Keratinocyte (primary cell): ENCODE measurements around the gene IPO11. TPM values are rescaled to one million over a fixed set of nuclear protein-coding genes. Genes with fewer than 3 reads are reported as not detected.

Source experiments
- DNase-seq: peaks from one replicate; pipeline ENCODE4 v3.0.0-alpha.2; 2011; ENCODE audit warnings: low read depth, missing footprints, low spot score
- FAIRE-seq: peaks from 2 replicates; lab custom pipeline; 2011; peaks lifted over from hg19 to GRCh38; lab: Jason Lieb, UNC
- H2AFZ ChIP-seq: 2 replicates; pipeline ENCODE4 v1.6.0; 2012; ENCODE audit warnings: low read length, control low read depth, inconsistent platforms; ENCODE audit not compliant: control insufficient read depth
- H3K27ac ChIP-seq: 2 replicates; pipeline ENCODE4 v1.5.1; 2011; ENCODE audit warnings: low read length; ENCODE audit not compliant: control insufficient read depth, insufficient read depth
- H3K27me3 ChIP-seq: 3 replicates; pipeline ENCODE4 v1.6.0; 2011; ENCODE audit warnings: low read length; ENCODE audit not compliant: control insufficient read depth, insufficient read depth; ENCODE audit errors: extremely low read depth
- H3K36me3 ChIP-seq, 2 experiments: 2 replicates in 1 of 2; 3 replicates in 1 of 2; pipeline ENCODE4 v1.5.1; 2011; ENCODE audit warnings: low read length in 2 of 2, mild to moderate bottlenecking in 1 of 2; ENCODE audit not compliant: control insufficient read depth in 2 of 2, insufficient read depth in 2 of 2; ENCODE audit errors: extremely low read depth in 1 of 2
- H3K4me1 ChIP-seq: 3 replicates; pipeline ENCODE4 v1.5.1; 2011; ENCODE audit warnings: low read length; ENCODE audit not compliant: control insufficient read depth, insufficient read depth; ENCODE audit errors: extremely low read depth
- H3K4me2 ChIP-seq: 3 replicates; pipeline ENCODE4 v1.6.0; 2011; ENCODE audit warnings: low read depth, low read length; ENCODE audit not compliant: control insufficient read depth, insufficient read depth; ENCODE audit errors: extremely low read depth
- H3K4me3 ChIP-seq, 3 experiments: fragments of 200-600 bp in 1 of 3; sonication (generic) in 1 of 3; 2 replicates in 2 of 3; 3 replicates in 1 of 3; pipeline ENCODE4 v1.5.1; 2011 to 2016; ENCODE audit warnings: low read length in 3 of 3, mild to moderate bottlenecking in 3 of 3, control low read depth in 2 of 3, inconsistent platforms in 1 of 3, low read depth in 1 of 3, mixed read lengths in 1 of 3, mixed run types in 1 of 3, moderate library complexity in 1 of 3; ENCODE audit not compliant: control insufficient read depth in 2 of 3, insufficient read depth in 2 of 3; ENCODE audit errors: extremely low read depth in 1 of 3
- H3K79me2 ChIP-seq: 2 replicates; pipeline ENCODE4 v1.6.0; 2012; ENCODE audit warnings: low read length; ENCODE audit not compliant: control insufficient read depth, insufficient read depth
- H3K9ac ChIP-seq: 3 replicates; pipeline ENCODE4 v1.6.0; 2011; ENCODE audit warnings: low read length; ENCODE audit not compliant: control insufficient read depth, insufficient read depth; ENCODE audit errors: extremely low read depth
- H3K9me1 ChIP-seq: 3 replicates; pipeline ENCODE4 v1.6.0; 2011; ENCODE audit warnings: low read length; ENCODE audit not compliant: control insufficient read depth, insufficient read depth; ENCODE audit errors: extremely low read depth
- H3K9me3 ChIP-seq: 2 replicates; pipeline ENCODE4 v1.5.1; 2012; ENCODE audit warnings: low read depth, low read length; ENCODE audit not compliant: control insufficient read depth
- H4K20me1 ChIP-seq: 3 replicates; pipeline ENCODE4 v1.6.0; 2011; ENCODE audit warnings: low read length; ENCODE audit not compliant: control insufficient read depth, insufficient read depth; ENCODE audit errors: extremely low read depth
- EZH2 ChIP-seq: IDR thresholded peaks from one replicate; pipeline ENCODE4 v1.6.1; 2012; ENCODE audit warnings: inconsistent platforms, mild to moderate bottlenecking, low read length, moderate library complexity
- dilution Hi-C: fragments of 300-500 bp; cut with MboI; formaldehyde crosslinking; loops from one replicate; pipeline ENCODE4 v1.7.0; 2020; ENCODE audit warnings: low sequenced_read_pairs; ENCODE audit not compliant: extremely low pct_ligation_motif_present
- polyA plus RNA-seq, 5 experiments: library from polyadenylated mRNA; depleted of rRNA in 3 of 5; stranded (reverse) in 3 of 5; stranded (forward) in 1 of 5; unstranded in 1 of 5; fragments of >200 nt; gene quantifications; 1 replicate in 1 of 5; 2 replicates in 3 of 5; 3 replicates in 1 of 5; pipeline versions ENCODE4 v1.2.1 to v1.2.3, GENCODE V29; 2011 to 2012; ENCODE audit warnings: missing spikeins in 2 of 5, low read depth in 1 of 5, low replicate concordance in 1 of 5
- TF ChIP-seq, protein P1 (sequence below), 3 experiments: IDR thresholded peaks in 1 of 3; conservative IDR thresholded peaks in 1 of 3; optimal IDR thresholded peaks in 1 of 3; 2 replicates in 2 of 3; 3 replicates in 1 of 3; pipeline versions ENCODE3 to v1.5.1; 2011; ENCODE audit warnings: low read length in 3 of 3, mild to moderate bottlenecking in 3 of 3, moderate library complexity in 2 of 3, control low read depth in 1 of 3, inconsistent platforms in 1 of 3; ENCODE audit not compliant: insufficient read depth in 2 of 3; ENCODE audit errors: extremely low read depth in 1 of 3

IPO11 gene
- polyA plus RNA-seq, 1 donor (not counting 4 experiments of a cell fraction or from before 2014, with no cell fraction given): 34.7 TPM

DNA sequence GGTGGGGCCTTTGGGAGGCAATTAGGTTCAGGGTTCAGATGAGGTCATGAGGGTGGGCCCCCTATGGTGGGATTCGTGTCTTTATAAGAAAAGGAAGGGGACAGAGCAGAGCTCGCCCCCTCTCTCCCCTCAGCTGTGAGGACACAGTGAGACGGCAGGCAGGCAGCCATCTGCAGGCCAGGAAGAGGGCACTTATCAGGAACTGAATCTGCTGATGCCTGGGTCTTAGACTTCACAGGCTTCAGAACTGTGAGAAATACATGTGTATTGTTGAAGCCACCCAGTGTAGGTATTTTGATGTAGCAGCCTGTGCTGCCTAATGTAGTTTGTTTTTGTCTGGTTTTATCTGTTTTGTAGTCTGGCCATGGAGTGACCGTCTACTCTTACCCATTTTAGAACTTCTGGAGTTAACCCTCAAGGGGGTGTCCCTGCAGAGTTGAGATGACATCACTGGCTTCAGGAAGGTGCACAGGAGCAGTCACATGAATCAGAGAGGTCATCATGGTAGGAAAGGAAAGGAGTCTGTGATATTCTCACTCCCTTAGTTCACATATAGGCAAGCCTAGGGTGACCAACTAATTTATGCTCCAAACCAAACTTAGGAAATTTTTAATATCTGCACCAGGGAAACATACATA, 237.0 kb downstream of the IPO11 start:
- Histone ChIP-seq H3K27me3 (no peaks in the 10 kb centered on the region), H4K20me1 (no peaks in the 10 kb centered on the region)
- dilution Hi-C loops: no loop called here

DNA sequence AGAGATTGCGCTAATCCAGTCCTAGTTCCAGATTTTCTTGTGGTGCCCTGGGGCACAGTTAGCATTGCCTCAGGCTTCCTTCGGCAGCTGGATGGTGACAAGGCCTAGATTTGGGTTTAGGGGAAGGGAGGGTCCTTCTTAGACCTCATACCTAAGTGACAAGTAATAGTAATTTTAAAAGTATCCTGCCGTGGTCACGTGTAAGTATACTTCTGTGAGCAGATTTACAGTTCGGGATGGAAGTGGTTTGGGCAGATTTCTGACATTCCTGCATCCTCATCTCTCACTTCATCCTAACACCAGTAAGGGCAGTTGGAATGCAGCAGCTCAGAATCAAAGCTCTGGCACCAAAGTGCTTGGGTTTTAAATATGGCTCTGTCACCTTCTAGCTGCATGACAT, 237.6 kb downstream of the IPO11 start:
- no peak for TF ChIP-seq EZH2
- TF ChIP-seq, protein P1, sequence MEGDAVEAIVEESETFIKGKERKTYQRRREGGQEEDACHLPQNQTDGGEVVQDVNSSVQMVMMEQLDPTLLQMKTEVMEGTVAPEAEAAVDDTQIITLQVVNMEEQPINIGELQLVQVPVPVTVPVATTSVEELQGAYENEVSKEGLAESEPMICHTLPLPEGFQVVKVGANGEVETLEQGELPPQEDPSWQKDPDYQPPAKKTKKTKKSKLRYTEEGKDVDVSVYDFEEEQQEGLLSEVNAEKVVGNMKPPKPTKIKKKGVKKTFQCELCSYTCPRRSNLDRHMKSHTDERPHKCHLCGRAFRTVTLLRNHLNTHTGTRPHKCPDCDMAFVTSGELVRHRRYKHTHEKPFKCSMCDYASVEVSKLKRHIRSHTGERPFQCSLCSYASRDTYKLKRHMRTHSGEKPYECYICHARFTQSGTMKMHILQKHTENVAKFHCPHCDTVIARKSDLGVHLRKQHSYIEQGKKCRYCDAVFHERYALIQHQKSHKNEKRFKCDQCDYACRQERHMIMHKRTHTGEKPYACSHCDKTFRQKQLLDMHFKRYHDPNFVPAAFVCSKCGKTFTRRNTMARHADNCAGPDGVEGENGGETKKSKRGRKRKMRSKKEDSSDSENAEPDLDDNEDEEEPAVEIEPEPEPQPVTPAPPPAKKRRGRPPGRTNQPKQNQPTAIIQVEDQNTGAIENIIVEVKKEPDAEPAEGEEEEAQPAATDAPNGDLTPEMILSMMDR (optimal IDR thresholded peaks at IDR 0.05 in 1 of 3, IDR thresholded peaks at IDR 0.05 in 1 of 3, conservative IDR thresholded peaks at IDR 0.05 in 1 of 3; ENCODE audit: extremely low read depth in 1 of 3, insufficient read depth in 2 of 3, low read length in 3 of 3): no peak
- H3K9ac ChIP-seq: no peak overlapping the region
- H3K4me2 ChIP-seq: no peak overlapping the region
- no peak overlapping the region for H3K27ac ChIP-seq
- FAIRE-seq (no peak), DNase-seq (no peak)
- no peaks in the 10 kb centered on the region for H3K79me2 ChIP-seq
- H4K20me1 ChIP-seq: no peaks in the 10 kb centered on the region
- dilution Hi-C loops: no loop called here
- H3K9me3 ChIP-seq: no peaks in the 10 kb centered on the region
- H3K36me3 ChIP-seq: no peaks in the 10 kb centered on the region
- H3K4me3 ChIP-seq: no peak overlapping the region
- H3K4me1 ChIP-seq: no peaks in the 10 kb centered on the region
- H2AFZ ChIP-seq: no peak overlapping the region
- no peaks in the 10 kb centered on the region for H3K27me3 ChIP-seq
- H3K9me1 ChIP-seq: no peaks in the 10 kb centered on the region

More for the DNA sequence above, 237.0 kb downstream of the IPO11 start:
- no peak overlapping the region for H3K27ac ChIP-seq
- H3K79me2 ChIP-seq: no peaks in the 10 kb centered on the region
- H3K9me1 ChIP-seq: no peaks in the 10 kb centered on the region
- H3K4me1 ChIP-seq: no peaks in the 10 kb centered on the region
- FAIRE-seq (no peak), DNase-seq (no peak)
- no peak overlapping the region for H3K9ac ChIP-seq
- H3K36me3 ChIP-seq: no peaks in the 10 kb centered on the region
- no peak overlapping the region for H3K4me2 ChIP-seq
- H3K4me3 ChIP-seq: no peak overlapping the region
- no peak overlapping the region for H2AFZ ChIP-seq
- no peaks in the 10 kb centered on the region for H3K9me3 ChIP-seq
- TF ChIP-seq, protein P1 (optimal IDR thresholded peaks at IDR 0.05 in 1 of 3, IDR thresholded peaks at IDR 0.05 in 1 of 3, conservative IDR thresholded peaks at IDR 0.05 in 1 of 3; ENCODE audit: extremely low read depth in 1 of 3, insufficient read depth in 2 of 3, low read length in 3 of 3): no peak
- TF ChIP-seq EZH2: no peak
